Right forelimb (tissue), 1 donor: ENCODE results near the gene ZC3HAV1.
A peak's percentile ranks its signal among the peaks of the same experiment; 100 is the strongest.
"Not testable (repeated sequence)": the region's sequence is repeated elsewhere in the genome, so short reads cannot be mapped to it uniquely, and the experiment has no call there.

Experiments used
- DNase-seq: peaks from one replicate; pipeline ENCODE4 v3.0.0-alpha.2; 2018

ZC3HAV1 gene

DNA sequence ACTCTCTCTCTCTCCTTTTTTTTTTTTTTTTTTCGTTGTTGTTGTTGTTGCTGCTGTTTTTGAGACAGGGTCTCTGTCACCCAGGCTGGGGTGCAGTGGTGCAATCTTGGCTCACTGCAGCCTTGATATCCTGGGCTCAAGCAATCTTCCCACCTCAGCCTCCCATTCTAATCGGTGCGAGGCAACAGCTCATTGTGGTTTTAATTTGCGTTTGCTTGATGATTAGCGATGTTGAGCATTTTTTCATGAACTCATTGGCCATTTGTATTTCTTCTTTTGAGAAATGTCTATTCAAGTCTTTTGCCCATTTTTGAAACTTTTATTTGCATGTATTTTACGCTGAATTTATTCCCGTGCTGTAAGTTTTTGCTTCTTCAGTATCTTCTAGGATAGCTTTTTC is 60.4 kb downstream of the ZC3HAV1 start:
- no peak for DNase-seq

DNA sequence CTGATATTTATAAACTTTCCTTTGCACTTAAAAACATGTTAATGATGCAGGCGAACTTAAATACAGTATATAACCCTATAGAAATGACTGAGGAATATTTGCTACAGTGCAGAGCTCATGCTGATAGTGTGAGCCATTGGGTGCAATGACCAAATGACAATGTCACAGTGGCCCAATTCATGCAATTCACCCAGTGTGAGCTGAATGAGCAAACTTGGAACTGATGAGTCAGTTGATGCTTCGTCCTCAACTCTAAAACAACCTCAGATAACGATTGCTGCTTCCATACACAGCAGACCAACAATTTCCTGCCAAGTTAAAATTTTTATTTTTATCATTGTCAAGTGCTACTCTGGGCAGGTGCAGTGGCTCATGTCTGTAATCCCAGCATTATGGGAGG is 61.5 kb downstream of the ZC3HAV1 start:
- DNase-seq = no peak

DNA sequence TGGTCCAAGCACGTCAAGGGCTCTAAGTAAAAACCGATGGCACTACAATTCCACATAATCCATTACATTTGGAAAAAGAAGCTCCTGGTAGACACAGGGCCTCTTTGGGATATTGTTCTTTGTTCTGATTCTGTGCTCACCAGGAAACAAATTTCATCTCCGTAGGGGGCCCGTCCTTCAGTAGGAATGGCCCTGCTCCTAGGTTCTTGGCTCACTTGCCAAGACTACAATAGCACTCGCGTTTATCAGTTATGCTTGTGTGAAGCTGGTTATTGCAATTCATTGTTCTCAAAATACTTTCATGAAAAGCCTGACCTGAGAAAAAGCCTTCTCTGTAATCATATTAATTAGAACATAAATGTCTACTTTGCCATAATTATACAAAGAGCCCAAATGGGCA is 63.4 kb downstream of the ZC3HAV1 start:
- no peak for DNase-seq

DNA sequence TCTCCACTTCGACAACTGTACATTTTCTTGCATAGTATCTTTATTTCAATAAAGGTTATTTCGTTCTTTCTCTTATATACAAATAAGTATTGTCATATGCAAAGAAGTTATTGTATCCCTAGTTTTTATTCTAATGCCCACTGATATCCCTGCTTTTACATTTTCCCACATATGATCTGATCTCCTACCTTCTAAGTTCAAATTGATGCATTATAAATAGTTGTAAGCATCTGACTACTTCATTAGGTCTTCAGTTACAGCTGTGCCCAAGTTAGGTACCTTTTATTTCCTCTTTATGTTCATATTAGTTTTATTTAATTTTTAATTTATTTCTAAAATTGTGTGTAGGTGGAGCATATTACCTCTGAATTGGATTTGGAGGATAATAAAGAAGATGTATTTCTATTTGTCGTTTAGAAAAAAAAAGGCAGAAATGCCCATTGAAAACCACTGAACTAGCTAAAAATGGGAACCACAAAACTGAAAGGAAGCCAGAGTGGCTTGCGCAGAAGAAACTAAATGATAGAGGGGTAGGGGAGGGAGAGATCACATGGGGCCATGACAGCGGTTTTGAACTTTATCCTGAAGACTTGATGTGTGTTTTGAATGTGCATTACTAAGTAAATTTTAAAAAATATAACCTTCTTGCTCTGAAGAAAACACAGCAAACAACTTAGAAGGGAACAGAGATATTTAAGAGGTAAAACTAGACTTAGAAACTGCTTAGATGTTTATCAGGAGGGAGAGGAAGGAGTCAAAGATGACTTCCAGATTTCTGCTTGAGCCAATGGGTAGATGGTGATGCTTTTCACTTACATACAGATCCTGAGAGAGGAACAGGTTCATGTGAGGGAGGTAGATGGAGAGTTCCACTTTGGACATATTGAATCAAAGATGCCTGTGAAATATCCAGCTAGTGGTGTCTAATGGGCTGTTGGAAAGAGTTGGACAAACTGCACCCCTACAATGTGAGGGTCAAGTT is 64.4 kb downstream of the ZC3HAV1 start:
- DNase-seq = no peak

DNA sequence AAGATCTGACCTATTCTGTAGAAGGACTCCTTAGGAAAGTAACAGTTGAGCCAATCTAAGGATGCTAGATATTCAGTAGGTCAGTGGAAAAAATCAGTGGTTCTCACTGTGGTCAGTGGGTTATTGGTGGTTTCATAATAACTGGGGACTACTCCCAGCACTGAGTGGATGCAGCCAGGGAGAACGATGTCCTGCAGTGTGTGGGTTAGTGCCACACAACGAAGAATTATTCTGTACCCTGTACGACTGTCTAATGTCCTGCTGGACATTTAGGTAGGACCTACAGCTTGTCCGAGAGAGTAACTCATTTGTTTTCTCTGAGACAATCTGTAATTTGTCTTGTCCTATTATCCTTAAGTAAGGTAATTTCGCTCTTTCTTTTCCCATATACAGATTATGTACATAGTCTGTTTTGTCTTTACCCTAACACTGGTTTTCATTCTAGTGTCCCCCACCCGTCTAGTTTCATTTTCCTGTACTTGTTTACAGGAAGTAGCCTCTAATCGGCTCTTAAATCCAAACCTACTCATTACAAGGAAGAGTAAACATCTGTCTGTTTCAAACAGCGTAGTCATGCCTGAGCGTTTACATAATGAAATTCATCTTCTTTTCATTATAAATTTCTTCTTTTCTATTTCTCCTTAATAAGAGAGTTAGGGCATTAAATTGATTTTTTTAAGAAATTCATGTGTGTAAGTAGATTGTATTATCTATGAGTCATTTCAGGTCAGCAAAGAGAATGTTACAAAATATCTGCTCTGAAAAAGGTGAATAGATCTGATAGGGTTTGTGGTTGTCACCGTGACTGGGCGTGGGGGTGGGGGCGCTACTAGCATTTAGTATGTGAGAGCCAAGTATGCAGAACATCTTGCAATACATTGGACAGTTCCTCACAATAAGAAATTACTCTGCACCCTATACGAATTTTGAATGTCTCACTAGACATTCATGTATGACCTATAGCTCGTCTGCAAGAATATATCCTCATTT is 65.4 kb downstream of the ZC3HAV1 start:
- no peak for DNase-seq

DNA sequence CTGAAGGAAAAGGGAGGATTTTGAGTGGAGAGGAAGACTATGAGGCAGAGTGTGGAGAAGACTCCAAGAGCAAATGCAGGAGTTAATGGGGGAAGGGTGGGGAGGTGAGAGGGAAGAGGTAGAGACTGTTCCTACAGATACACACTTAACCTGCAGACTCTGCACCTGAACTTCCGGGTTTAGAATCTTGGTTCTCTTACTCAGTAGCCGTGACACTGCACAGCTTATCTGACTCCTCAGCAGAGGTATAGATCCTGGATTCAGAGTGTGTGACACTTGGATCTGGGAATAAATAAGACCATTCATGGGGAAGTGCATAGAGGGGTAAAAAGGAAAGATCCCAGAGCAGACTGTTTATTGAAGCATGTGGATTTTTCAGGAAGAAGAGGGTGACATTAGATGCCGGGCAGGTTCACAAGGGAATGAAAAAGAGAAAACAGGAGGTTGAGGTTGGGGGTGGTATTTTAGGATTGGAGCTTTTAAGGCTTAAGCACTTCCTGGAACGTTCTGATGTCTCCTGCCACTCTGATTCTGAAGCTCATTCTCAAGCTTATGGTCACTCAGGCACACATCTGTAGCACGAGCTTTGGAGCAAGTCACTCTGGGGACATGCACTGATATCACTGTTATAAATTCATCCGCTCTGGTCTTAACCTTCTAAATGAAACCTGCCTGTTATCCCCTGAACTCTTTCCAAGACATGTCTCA is 68.0 kb downstream of the ZC3HAV1 start:
- no peak for DNase-seq

DNA sequence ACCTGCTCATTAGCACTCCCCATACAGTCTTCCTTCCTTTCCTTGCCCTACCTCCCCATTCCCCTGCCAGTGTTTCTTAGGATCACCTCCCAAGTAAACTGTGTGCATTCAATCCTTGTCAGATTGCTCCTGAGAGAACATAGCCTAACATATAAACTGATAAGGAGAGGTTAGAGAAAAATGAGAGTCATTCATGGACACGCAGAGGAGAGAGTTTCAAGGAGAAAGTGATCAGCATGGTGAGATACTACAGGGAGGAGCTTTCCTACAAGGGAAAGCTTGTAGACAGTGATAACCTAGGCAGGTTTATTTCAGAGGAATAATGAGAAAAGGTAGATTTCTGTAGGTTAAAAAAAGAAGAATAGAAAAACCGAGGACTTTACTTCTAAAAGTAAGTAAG is 70.8 kb downstream of the ZC3HAV1 start:
- no peak for DNase-seq

DNA sequence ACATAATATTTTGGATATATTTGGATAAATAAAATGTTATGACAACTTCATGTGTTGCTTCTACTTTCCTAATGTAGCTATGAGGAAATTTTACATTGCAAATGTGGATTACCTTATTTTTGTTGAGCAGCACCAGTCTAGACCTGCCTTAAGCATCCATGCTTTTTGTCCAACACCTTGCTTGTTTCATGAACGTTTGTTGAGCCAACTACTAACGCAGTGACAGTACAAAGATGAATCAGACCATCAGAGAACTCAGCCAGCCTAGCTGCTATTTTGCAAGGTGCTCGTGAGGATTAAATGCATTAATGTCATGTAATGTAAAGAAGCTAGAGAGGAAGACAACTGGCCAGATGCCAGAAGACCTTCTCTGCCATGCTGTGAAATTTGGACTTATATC is 72.6 kb downstream of the ZC3HAV1 start:
- no peak for DNase-seq

DNA sequence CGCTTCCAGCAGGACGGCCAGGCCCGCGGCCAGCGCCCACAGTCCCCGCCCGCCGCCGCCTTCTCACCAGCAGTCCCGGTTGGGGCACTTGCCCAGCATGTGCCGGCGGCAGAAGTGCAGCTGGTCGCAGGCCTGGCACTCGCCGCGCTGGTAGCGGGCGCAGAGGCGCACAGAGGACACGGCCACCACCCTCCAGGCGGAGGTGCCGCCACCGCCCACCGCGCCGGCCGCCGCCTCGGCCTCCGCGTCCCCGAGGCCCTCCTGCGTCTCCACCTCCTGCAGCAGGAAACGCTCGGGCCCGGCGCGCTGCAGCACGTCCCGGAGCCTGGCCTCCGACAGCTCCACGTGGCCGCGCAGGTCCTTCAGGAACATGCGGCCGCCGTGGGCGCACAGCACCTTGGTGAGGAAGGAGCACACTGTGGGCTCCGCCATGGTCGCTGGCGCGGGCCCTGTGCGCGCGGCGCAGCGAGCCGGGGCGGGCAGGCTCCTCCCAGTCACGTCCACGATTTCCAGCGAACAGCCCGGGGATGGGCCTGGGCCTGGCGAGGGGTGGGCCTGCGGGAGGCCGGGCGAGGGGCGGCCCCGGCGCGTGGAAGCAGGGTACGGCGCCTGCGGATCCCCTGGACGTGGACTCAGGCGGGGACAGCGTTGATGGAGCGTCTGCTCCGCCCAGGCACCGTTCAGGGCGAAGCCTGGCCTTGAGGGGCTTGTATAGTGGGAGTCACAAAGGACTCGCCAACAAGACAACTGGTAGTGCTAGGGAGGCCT is 73.8 kb downstream of the ZC3HAV1 start, which contains the start of gene ZC3HAV1L:
TSS of gene ZC3HAV1L (minus strand) at position 457 of the 768 bp plus-strand sequence. CDS start at position 432, 25 bp downstream.
- DNase-seq = peak; percentile 94

DNA sequence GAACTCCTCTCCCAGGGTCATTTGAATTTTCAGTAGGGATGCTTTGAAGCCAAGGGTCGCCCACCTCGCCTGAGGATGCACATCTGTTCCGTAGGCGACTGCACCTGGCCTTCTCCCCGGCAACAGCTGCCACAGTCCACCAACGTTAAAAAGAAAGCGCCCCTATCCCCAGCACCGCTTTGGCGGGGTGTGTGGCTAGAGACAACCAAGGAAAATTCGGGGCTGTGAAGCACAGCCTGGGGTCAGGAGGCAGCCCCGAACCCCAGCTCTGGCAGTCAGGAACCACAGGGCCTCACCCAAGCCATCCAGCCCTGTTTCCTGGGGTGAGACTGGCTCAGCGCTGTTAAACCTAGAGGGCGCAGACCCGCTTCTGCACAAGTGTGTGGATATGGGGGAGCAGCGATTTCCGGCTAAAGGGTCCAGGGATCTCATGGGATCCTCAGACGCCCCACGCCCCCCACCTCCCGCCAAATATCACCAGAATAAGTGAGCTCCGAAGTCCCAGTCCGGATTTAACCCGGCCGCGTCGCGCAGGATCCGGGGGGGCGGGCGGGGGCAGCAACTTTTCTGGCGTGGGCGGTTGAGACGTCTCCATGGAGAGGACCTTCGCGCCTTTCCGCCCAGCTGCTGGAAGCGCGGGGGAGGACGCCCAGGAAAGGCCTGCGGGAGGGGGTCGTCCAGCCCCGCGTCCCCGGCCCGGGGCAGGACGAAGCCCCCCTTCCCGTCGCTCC is 74.5 kb downstream of the ZC3HAV1 start:
- no peak for DNase-seq

DNA sequence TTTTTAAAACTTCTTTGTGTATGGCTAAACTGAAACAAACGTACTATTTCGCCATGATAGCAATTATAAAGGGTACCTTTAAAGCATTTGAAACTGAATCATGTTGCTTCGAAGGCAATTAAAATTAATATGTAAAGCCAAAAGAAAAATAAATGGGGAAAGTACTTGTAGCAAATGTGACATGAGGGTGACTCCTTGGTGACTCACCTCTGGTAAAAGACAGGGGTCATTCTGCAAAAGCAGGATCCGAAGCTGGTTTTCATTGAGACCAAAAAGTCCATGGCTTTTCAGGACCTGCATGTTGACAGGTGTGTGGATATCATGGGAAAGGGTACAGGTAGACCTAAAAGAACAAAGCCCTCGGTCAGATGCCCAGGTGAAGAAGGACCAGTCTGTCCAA is 75.2 kb downstream of the ZC3HAV1 start:
- DNase-seq = no peak

DNA sequence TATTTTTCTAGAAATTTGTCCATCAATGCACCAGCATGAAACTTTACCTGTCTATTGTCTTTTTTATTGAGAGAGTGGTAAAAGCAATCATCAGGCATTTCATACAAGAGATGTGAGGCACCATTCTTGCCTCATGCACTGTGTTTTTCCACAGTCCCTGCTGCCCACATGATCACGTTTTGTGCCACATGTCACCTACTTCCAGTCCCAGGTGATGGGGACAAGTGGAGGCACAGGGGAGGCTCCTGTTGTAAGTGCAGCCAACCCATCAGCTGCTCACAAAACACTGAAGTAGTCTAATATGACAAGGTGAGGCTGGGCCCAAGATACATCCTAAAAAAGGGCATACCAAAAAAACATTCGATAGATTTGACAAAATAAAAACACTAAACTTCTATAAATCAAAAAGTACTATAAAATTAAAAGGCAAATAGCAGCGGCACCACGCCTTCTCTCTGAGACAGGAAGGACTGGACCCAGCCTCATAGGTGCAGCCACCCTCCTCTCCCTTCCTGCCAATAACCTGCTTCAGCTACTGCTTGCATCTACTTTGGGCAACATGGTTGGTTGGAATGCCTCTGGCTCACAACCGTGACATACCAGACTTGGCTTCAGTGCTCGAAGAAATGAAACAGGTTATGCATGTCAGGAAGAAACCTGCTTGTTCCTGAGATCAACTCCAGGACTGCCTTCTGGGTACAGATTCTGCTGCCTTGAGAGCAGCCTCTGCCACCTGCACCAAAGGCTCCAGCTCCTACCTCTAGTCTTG is 76.0 kb downstream of the ZC3HAV1 start:
- no peak for DNase-seq

DNA sequence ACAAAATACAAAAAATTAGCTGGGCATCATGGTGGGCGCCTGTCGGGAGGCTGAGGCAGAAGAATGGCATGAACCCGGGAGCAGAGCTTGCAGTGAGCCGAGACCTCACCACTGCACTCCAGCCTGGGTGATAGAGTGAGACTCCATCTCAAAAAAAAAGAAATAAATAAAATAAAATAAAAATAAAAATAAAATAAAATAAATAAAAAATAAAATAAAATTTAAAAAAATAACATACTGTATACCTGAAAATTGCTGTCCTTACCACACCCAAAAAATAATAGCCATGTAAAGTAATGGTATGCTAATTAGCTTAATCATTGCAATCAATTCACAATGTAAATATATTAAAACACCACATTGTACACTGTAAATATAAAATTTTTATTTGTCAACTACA is 77.0 kb downstream of the ZC3HAV1 start:
- DNase-seq = no peak

DNA sequence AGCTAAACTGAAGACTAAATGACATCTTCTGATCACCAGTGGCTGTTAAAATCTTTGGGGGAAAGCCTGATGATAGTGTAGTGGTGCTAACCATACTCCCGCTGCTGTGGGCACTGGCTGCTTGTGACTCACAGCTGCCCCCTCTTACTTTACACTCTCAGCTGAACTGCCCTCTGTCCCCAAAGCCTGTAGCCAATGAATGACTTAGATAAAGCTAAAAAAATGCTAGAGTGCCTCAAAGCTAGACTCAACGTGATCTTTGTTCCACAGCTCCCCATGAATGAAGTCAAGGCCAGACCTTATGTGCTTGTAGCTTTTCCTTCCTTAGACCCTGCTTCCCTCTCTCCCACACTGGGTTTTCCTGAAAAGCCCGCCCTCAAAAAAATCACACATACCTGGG is 80.2 kb downstream of the ZC3HAV1 start:
- DNase-seq = no peak

DNA sequence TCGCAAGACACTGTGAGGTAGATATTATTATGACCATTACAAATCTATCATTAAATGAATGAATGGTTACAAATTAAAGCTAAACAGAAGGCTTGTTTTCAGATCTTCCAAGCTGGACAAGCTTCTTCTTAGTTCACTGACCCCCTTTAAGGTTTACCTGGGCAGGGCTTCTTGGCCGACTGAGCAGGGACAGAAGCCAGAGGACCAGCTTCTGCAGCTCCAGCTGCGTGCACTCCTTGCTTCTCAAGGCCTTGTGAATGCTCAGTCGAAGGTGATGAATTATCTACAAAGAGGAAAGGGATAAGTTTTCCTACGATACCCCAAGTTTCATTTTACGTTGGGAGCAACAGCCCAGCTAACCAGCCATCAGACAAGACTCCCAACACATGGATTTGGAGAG is 83.0 kb downstream of the ZC3HAV1 start:
- DNase-seq = no peak

DNA sequence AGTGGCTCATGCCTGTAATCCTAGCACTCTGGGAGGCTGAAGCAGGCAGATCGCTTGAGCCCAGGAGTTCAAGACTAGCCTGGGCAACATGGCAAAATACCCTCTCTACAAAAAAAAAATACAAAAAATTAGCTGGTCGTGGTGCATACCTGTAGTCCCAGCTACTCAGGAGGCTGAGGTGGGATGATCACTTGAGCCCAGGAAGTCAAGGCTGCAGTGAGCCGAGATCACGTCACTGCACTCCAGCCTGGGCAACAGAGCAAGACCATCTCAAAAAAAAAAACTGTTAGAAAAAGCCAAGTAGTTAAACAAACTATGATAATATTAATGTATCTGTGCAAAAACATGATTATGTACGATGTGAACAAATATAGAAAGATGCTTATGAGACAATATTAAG is 83.7 kb downstream of the ZC3HAV1 start:
- not testable (repeated sequence) for DNase-seq

DNA sequence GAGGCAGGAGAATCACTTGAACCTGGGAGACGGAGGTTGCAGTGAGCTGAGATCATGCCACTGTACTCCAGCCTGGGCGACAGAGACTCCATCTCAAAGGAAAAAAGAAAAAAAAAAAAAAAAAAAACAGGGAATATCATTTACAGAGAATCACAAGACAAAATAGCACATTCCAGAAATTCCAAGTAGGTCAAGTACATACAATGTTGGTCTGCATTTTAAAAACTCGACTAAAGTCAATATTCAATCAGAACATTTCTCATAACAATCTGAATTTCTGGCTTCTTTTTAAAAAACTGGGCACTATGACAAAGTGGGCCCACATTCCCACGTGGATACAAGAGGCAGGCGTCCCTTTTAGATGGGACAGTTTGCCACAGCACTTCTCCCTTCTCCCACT is 86.4 kb downstream of the ZC3HAV1 start:
- no peak for DNase-seq

DNA sequence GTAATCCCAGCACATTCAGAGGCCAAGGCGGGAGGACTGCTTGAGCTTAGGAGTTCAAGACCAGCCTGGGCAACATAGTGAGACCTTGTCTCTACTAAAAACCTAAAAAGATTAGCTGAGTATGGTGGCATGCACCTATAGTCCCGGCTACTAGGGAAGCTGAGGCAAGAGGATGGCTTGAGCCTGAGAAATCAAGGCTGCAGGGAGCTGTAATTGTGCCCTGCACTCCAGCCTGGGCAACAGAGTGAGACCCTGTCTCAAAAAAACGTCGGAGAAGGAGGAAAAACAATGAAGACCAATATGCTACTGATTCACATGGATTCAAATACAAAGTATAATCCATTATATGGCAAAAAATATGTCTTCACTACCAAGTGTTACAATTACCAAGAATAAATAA is 87.2 kb downstream of the ZC3HAV1 start:
- DNase-seq = no peak

DNA sequence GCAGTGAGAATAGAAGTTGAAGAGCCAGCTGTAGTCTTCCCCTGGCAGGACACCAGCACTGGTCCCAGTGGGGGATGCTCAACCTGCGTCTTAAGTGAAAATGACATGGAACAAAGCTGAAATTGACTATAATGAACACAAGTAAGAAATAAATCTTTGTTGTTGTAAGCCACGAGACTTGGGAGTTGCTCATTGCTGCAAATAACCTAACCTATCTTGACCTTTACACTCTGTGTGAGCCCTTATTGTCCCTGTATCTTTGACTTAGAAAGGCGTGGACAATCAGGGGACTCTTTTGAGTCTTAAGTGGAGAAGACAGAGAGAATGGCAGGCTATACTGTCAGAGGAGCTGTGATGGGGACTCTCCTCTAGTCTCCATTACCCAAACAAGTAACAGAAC is 90.6 kb downstream of the ZC3HAV1 start:
- no peak for DNase-seq

DNA sequence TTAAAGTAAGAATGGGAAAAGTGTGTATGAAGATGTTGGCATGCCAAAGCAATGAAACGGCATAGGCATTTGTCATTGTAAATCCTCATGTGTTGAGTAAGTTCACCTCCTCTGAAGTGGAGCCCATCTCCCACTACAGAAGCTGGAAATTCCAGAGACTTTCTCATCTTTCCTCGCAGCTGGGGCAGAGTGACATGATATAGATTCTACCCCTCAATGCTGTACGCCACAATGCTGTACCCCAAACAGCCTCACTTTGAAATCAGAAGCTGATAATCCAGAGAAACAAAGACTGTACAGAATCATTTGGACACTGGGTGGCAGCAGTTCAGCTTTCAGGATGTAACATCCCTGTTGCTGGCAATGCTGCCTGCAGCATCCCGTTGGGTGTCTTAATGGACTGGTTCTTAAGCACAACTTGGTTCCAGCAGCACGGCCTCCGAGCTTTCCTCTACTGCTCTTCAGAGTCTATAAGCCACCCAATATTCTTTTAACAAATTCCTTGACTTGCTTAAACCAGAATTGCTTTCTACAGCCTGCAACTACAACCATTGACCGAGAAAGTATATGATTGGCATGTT is 92.5 kb downstream of the ZC3HAV1 start:
- DNase-seq = peak; percentile 68
